ENCODE data around the gene TRAF7.

TRAF7 gene

DNA sequence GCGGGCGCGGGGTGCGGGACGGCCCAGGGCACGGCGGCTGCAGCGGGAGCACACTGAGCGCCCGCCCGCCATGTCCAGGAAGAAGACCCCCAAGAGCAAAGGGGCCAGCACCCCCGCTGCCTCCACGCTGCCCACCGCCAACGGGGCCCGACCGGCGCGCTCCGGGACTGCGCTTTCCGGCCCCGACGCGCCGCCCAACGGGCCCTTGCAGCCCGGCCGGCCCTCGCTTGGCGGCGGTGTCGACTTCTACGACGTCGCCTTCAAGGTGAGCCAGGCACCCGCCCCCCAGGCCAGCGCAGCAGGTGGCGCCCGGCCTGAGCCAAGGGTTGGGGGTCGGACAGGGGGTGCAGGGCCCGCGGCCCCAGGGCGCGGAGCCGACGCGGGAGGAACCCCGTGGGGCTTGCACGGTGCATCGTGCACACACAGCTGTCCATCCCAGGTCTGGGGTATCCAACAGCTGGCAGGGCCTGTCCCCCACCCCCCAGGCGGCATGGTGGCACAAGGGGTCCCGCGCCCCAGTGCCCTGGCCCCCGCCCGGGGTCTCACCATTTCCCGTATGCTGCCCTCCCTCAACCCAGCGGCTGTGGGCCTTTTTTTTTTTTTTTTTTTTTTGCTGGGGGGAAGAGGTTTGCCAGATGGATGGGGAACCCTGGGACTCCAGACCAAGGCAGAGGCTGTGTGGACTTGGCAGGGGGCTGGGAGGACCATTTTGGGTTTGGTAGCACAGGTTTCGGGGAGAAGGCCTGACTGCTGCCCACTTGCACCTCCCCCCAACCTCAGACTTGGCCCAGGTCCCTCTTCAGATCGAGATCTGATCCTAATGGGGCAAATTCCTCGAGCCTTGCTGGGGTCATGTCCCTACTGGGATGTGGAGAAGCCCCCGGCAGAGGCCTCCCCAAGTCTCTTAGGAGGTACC lies 6.6 kb upstream of the TRAF7 start:
- DNase-seq, result no peak

DNA sequence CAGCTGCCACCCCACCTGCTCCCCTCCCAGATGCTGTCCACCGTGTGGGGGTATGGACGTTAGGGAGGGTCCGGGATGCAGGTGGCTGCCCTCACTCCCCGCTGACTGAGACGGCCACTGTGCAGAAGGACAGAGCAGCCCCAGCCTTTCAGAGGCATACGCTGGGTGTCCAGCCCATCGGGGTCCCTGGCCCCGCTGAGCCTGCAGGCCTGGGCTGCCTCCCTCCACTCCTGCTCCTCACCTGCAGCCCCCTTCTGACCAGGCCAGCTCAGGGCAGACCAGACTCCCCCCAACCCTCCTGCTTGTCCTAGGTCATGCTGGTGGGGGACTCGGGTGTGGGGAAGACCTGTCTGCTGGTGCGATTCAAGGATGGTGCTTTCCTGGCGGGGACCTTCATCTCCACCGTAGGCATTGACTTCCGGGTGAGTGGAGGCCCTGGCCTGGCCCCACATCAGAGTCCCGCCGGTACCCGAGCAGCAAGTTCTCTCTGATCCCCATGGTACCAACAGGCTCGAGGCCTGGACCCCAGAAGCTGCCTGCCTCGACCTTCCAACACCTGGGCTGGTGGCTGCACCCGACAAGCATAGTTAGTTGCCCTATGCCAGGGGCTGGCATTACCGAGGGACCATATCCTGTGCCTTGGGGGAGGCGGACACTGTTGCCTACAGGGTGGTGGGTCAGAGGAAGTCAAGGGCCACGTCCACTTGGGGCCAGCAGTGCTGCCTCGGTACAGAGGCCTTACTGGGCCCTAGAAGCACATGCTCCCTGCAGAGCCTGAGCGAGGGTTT lies 5.8 kb upstream of the TRAF7 start:
- no peak for DNase-seq

DNA sequence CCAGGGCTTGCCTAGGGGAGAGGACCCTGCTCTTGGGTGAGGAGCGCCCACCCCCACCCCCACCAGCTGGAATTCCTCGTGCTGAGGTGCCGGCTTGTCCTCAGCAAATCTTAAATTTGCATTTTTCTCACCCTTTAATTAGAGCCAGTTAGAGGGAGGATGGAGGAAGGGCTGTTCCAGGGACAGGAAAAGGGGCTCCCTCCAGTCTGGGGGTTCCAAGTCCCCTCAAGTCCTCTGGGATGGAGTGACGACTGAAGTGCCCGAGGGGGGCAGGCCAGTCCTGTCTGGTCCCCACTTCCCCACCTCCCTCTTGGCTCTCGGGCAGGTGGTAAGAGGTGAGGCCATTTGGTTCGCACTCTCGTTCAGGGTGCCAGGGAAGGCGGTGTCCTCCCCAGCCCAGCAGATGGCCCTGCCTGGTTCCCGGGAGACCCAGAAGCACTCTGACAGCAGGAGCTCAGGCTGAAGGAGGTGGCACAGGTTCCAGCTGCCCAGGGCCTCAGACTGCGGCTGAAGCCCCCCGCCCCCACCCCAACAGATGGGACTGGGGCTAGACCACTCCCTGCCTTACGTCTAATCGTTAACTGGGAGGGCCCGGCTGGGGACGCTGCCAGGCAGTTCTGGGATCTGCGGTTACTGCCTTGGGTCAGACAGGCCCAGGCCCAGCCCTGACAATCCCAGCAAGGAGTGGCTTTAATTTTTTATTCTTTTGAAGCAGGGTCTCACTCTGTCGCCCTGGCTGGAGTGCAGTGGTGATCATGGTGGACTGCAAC lies 5.0 kb upstream of the TRAF7 start:
- DNase-seq, result no peak

GRCh38 chr16:2151188-2152091 lies 4.1 kb upstream of the TRAF7 start:
- no peak for DNase-seq

DNA sequence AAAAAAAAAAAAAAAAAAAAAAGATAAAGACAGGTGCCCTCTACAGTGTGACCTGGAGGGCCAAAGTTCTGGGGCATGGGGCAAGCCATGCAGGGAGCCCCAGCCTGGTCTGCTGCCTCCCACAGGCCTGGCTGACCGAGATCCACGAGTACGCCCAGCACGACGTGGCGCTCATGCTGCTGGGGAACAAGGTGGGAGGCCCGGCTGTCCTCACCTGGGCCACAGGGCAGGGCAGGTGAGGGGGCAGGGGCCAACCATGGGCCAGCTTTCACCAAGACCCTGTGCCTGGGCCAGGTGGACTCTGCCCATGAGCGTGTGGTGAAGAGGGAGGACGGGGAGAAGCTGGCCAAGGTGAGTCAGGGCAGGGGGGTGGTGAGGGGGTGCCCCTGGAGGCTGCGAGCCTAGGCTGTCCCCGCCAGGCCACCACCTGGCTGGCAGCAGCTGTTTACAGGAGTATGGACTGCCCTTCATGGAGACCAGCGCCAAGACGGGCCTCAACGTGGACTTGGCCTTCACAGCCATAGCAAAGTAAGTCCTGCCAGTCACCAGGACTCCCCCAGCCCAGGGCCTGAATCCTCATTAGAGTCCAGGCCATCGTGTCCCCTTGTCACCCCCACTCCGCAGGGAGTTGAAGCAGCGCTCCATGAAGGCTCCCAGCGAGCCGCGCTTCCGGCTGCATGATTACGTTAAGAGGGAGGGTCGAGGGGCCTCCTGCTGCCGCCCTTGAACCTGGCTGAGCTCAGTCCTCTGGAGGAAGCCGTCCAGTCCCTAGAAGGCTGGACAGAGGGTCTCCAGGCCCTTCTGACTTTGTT lies 2.7 kb upstream of the TRAF7 start:
- DNase-seq, result no peak

- DNase-seq, result no peak
Measured at GRCh38 chr16:2154533-2155090, 970 bp upstream of the TRAF7 start.

- DNase-seq, result no peak
Measured at GRCh38 chr16:2155977-2156848, 631 bp downstream of the TRAF7 start.

- no peak for DNase-seq
Measured at GRCh38 chr16:2156849-2157224, 1.3 kb downstream of the TRAF7 start.

- no peak for DNase-seq
Measured at GRCh38 chr16:2157480-2158261, 2.1 kb downstream of the TRAF7 start.

DNA sequence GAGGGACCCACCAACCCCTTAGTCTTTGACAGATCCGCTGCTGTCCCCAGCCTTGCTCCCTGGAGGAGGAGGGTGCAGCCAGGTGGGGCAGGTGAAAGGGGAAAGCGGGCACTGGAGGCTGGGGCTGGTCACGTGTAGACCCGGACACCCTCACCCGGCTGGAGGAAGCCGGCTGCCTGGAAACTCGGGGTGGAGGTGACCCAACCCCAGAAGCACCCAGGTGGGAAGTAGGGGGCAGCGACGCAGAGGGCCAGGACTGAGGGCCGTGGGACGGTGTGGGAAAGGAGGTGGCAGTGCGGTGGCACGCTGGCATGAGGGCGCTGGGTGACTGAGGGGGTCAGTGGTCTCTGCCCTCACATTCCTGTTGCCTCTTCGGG lies 2.7 kb downstream of the TRAF7 start:
- no peak for DNase-seq

- no peak for DNase-seq
Measured at GRCh38 chr16:2159175-2159838, 3.7 kb downstream of the TRAF7 start.

- no peak for DNase-seq
Measured at GRCh38 chr16:2160915-2161551, 5.5 kb downstream of the TRAF7 start.

GRCh38 chr16:2161911-2162310 lies 6.3 kb downstream of the TRAF7 start:
- no peak for DNase-seq

GRCh38 chr16:2162676-2163118 lies 7.1 kb downstream of the TRAF7 start:
- DNase-seq, result no peak

GRCh38 chr16:2163211-2163881 lies 7.8 kb downstream of the TRAF7 start:
- DNase-seq, result no peak

DNA sequence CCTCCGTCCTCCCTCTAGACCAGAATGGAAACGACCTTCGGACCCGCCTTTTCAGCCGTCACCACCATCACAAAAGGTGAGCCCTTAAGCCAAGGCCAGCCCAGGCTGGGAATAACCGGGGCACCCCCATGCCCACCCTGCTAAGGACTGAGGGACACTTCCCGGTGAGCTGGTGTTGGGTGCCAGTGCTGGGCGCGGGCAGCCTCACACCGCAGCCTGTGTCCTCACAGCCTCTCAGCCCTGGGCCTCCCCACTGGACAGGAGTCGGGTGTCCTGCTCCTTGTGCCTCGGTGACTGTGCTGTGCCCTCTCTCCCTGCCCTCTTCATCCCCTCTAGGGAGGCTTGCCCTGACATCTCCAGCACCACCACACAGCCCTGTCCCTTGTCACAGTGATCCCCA lies 10.3 kb downstream of the TRAF7 start:
- no peak for DNase-seq

Measured in CD4-positive, alpha-beta T cell treated with Interleukin-15 for 1 hour (primary cell).